Myocyte (in vitro differentiated cells): Measurements from ENCODE around the gene P3H3. TPM values are rescaled to one million over a fixed set of nuclear protein-coding genes. Genes with fewer than 3 reads are reported as not detected.
A peak's percentile ranks its signal among the peaks of the same experiment; 100 is the strongest.

Source experiments
- DNase-seq: peaks from one replicate; pipeline ENCODE4 v3.0.0-alpha.2; 2012; ENCODE audit warnings: low read depth
- total RNA-seq: library from RNA; depleted of rRNA; stranded (reverse); fragments of >200 nt; gene quantifications from 2 replicates; pipeline ENCODE4 v1.2.3, GENCODE V29; 2014

P3H3 gene
- total RNA-seq, 1 donor from 2014 or later, result 21.4 TPM

DNA sequence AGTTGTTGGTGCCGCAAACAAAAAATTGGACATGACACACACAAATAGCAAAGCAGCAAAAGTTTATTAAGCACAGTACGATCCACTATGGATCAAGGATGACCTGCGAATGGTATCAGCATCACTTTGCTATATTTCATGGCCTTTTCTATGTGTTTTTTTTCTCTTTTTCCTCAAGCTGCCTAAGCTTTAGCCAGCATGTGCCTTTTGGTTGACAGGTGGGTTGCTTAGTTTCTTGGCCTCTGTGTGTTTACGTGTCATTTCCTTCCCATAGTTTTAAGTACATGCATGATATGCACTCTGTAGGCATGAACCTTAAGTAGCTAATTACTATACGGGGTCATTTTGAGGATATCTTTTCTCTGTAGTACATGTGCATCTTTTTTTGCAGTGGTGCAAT is 29.1 kb upstream of the P3H3 start:
- no peak for DNase-seq

DNA sequence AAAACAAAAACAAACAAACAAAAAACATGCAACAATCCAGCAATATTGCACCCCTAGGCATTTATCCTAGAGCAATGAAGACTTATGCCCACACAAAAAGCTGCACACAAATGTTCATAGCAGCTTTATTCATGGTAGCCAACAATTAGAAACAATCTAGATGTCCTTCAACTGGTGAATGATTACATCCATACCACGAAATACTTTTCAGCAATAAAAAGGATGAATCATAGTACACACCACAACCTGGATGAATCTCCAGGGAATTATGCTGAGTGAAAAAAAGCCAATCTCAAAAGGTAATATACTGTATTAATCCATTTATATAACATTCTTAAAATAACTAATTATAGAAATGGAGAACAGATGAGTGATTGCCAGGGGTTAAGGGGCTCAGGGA is 21.0 kb upstream of the P3H3 start:
- DNase-seq, result no peak

DNA sequence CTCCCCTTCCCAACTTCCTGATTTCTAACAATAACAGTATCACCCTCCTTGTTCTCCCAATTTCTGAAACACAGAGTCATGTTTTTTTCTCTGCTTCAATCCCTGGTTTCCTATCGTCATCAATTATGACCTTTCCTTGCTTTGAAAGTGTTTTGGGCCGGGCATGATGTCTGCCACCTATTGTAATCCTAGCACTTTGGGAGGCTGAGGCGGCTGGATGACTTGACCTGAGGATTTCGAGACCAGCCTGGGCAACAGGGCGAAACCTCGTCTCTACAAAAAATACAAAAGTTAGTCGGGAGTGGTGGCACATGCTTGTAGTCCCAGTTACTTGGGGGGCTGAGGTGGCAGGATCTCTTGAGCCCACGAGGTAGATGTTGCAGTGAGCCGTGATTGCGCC is 19.2 kb upstream of the P3H3 start:
- no peak for DNase-seq

DNA sequence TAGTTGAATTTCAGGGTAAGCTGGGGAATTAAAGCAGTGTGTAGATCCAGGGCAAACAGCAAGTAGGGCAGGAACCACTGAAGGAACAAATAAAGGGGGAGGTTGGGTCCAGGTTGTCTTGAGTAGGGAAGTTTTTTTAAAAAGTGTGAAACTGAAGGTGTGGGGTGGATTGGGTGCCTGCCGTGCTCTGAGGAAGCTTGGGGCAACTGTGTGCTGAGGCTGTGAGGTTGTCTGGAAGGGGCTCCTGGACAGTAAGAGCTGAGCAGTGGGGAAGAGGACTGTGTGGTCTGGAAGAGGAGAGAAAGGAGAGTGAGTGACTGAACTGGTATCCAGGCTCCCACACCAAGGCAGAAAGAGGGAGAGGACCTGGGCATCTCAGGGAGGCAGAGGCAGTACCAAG is 17.4 kb upstream of the P3H3 start:
- DNase-seq, result no peak

DNA sequence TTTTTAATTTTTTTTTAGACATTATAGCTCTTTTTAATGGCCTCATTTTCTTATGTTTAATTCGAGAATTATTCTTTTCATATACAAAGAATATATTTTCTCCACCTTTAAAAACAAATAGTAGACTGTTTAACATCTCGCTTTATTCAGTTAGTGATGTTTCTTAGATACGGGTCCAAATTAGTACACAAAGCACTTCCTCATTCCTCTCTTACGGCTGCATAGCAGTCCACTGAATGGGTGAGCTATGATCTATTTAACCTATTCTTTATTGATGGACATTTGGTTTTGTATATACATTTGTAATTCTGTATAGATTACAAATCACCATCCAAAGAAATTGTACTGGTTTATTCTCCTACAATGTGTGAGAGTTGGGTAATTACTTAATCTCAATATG is 14.8 kb upstream of the P3H3 start:
- DNase-seq, result no peak

DNA sequence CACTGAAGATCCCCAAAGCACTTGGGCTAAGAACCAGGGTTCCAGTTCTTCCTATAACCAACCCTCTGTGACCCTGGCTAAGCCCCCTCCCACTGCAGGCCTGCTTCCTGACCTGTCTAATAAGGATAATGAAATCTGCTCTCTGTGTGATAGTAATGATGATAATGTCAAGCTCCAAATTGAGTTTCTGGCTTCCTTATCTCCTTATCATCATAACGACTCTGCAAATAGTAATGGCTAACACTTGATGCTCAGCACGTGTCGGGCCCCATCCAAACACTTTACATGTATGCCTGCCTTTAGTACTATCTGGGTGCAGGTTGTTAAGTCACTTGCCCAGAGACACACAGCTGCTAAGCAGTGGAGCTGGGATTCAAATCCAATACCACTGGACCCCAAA is 11.6 kb upstream of the P3H3 start:
- DNase-seq, result no peak

DNA sequence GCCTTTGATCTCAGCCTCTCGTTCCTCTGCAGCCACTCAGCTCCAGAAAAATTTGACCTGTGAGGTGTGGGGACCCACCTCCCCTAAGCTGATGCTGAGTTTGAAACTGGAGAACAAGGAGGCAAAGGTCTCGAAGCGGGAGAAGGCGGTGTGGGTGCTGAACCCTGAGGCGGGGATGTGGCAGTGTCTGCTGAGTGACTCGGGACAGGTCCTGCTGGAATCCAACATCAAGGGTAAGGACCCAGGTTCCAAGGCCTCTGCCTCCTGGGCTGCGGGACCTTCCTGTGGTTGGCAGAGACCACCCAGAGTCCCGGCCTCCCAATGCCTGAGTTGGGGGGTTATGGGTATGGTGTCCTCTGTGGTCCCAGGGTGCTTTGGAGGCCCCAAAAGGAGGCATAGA is 11.1 kb upstream of the P3H3 start:
- no peak for DNase-seq

DNA sequence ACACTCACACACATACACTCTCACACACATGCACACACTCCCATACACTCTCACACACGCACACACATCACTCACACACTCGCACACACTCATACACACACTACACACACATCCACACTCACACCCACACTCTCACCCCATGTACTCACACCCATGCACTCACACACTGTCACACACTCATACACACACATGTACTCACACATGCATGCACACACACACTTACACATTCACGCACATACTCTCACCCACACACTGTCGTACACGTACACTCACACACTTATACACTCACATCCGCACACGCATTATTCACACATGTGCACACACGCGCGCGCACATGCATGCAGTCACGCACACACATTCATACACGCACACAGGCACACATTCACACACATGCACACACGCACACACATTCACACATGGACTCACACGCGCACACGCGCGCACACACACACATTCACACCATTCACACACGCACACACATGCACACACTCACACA is 10.5 kb upstream of the P3H3 start:
- no peak for DNase-seq

DNA sequence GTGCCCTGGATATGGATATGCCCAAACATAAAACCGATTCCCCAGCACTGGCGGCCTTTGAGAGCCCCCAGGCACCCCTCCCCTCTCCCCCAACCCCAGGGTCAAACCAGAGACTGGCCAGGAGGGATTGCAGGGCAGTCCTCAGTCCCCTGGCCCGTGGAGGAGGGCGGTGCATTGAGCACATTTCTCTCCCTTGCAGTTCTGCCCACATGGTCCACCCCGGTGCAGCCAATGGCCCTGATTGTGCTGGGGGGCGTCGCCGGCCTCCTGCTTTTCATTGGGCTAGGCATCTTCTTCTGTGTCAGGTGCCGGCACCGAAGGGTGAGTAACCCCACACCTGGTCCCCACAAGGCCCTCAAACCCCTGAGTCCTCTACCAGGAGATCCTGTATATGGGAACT is 10.0 kb upstream of the P3H3 start:
- no peak for DNase-seq

DNA sequence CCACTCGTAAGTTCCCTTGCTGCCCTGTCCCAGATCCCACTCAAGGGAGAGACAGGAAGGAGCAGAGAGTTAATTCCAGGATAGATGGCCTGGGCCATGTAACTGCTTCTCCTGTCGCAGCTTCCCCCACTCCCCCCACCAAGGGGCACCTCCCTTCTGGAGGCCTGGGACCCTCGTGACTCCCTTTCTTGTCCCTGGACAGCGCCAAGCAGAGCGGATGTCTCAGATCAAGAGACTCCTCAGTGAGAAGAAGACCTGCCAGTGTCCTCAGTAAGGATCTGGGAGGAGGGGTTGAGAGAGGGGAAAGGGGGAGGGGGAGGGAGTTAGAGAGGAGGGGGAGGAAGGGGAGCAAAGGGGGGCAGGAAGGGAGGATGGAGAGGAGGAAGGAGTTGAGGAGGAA is 9.6 kb upstream of the P3H3 start:
- no peak for DNase-seq

DNA sequence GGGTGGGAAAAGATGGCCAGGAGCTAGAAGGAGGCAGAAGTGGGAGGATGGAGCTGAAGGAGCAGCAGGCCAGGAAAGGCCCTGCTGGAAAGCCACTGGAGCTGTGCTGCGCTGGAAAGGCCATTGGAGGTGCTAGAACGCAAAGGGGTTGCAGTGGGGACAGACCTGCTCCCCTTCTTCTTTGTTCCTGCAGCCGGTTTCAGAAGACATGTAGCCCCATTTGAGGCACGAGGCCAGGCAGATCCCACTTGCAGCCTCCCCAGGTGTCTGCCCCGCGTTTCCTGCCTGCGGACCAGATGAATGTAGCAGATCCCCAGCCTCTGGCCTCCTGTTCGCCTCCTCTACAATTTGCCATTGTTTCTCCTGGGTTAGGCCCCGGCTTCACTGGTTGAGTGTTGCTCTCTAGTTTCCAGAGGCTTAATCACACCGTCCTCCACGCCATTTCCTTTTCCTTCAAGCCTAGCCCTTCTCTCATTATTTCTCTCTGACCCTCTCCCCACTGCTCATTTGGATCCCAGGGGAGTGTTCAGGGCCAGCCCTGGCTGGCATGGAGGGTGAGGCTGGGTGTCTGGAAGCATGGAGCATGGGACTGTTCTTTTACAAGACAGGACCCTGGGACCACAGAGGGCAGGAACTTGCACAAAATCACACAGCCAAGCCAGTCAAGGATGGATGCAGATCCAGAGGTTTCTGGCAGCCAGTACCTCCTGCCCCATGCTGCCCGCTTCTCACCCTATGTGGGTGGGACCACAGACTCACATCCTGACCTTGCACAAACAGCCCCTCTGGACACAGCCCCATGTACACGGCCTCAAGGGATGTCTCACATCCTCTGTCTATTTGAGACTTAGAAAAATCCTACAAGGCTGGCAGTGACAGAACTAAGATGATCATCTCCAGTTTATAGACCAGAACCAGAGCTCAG is 8.8 kb upstream of the P3H3 start:
- DNase-seq, result no peak

DNA sequence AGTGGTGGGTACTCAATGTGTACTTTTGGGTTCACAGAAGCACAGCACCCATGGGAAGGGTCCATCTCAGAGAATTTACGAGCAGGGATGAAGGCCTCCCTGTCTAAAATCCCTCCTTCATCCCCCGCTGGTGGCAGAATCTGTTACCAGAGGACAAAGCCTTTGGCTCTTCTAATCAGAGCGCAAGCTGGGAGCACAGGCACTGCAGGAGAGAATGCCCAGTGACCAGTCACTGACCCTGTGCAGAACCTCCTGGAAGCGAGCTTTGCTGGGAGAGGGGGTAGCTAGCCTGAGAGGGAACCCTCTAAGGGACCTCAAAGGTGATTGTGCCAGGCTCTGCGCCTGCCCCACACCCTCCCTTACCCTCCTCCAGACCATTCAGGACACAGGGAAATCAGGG is 8.0 kb upstream of the P3H3 start:
- DNase-seq, result no peak

DNA sequence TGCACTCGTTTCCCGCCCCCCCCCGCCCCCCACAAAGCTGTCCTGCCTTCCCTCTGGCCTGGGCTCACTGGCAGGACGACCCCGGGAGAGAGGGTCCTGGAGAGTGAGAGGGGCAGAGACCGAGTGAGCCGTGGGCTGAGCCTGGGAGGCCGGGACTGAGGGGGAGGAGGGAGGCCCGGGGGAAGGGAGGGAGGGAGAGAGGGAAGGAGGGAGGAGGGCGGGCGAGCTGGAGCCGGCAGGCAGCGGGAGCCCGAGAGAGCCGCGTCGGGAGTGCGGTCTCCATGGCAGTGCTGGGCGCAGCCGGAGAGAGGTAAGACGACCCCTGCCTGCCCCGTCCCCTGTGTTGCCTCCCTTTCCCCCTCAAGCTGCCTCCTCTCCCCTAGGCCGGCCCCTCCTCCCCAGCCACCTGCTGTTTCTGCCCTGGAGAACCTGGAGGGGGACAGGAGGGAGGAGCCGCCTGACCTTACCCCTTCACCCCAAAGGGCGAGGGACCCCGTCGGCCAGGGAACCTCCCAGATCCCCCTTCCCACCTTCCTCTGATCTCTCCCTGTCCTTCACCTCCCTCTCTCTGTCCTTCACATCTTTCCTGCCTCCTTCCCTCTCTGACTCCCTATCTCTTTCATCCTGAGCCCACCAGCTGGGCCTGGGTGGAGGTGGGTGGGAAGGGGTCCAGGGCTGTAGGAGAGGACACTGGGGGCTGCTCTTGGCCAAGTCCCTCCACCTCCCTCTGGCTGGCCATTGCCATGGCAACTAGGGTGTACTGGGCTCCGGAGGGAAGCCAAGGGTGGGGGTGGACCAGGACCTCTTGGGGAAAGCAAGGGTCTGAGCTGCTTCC is 6.4 kb upstream of the P3H3 start, which contains the start of gene GPR162:
Gene GPR162, plus strand, starts transcription at position 231 of the 835 bp plus-strand sequence. CDS start 2,078 bp downstream, outside the sequence.
- peak; percentile 42 for DNase-seq

DNA sequence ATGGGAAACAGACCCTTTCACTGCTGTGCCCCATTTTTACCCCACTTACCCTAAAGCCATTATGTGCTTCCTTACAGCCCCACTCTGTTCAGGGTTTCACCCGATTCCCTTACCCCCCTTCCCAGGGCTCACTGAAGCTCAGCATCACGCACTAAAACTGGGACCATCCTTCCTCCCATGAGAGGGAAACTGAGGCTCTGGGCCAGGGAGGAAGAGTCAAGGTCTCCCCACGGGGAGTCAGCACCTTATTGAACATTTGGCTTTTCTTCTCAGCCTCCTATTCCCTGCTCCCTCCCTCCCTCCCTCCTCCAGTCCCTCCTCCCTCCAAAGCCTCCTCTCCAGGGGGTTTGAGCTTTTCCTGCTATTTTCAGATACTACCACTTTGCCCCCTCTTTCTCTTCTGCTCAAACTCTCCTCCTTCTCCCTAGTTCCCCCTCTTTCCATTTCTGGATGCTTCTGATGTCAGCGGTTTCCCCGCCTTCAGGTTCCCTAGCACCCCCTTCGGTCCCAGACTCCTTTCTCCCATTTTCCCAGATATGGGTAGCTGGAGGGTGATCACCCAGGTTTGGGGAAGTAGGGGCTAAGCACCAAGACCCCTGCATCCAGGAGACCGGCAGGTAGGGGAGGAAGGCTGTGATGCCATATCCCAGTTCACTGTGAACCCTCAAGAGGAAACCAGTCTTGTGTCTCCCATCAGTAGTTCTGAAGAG is 5.6 kb upstream of the P3H3 start:
- DNase-seq, result no peak

DNA sequence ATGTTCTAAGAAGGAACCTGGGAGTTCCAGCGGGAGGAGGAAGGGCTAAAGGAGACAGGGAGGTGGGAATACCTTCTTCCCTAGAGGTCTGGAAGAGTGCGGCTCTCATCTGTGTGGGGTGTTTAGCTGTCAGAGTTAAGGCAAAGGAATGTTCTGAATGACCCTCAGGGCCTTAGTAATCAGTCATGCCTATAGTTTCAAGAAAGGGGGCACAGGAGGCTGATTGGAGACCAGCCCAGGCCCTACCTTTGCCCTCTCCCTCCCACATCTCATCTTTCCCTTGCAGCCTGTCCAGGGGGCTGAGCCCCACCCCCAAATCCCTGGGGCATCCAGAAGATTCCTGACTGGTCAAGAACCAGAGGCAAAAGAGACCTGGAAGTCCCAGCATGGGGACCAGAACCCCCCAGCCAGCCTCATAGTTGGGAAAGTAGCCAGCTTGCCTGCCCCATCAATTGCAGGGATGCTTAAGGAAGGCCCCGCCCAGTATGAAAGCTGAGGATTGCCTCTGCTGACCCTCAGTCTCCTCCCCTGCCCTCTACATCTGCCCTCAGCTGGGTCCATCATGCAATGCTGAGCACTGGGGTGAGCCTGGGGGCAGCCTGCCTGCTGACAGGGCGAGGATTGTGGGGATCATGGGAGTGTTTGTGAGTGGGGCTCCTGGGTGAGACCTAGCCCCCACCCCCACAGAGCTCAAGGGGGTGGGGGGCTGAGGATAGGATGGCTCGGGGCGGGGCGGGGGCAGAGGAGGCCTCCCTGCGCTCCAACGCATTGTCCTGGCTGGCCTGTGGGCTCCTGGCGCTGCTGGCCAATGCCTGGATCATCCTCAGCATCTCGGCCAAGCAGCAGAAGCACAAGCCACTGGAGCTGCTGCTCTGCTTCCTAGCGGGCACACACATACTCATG is 4.8 kb upstream of the P3H3 start:
- no peak for DNase-seq

DNA sequence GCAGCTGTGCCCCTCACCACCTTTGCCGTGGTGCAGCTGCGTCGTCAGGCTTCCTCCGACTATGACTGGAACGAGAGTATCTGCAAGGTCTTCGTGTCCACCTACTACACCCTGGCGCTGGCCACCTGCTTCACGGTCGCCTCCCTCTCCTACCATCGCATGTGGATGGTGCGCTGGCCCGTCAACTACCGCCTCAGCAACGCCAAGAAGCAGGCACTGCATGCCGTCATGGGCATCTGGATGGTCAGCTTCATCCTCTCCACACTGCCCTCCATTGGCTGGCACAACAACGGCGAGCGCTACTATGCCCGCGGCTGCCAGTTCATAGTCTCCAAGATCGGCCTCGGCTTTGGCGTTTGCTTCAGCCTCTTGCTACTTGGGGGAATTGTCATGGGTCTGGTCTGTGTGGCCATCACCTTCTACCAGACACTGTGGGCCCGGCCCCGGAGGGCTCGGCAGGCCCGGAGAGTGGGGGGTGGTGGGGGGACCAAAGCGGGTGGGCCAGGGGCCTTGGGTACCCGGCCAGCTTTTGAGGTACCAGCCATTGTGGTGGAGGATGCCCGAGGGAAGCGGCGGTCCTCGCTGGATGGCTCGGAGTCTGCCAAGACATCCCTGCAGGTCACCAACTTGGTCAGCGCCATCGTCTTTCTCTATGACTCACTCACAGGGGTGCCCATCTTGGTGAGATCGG is 4.0 kb upstream of the P3H3 start:
- no peak for DNase-seq

DNA sequence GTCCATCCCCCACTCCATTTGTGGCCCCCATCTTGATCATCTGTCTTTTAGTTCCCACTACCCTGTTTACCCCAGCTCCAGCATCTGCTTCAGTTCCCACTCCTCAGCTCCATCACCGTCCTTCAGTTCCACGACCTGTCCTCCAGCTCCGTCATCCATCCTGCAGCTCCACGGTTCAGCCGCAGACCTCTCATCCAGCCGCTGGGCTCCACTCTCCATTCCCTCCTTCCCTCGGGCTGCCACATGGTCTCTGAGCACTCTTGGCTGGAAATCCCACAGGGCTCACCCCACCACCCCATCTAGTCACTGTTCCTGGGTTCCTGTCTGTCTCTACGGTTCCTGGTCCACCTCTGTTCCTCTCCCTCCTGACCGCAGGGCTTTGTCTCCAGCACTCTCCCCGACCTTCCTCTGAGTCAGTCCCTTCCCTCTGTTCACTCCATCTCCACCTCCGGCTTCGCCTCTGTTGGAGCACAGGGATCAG is 3.3 kb upstream of the P3H3 start:
- peak; percentile 16 for DNase-seq

DNA sequence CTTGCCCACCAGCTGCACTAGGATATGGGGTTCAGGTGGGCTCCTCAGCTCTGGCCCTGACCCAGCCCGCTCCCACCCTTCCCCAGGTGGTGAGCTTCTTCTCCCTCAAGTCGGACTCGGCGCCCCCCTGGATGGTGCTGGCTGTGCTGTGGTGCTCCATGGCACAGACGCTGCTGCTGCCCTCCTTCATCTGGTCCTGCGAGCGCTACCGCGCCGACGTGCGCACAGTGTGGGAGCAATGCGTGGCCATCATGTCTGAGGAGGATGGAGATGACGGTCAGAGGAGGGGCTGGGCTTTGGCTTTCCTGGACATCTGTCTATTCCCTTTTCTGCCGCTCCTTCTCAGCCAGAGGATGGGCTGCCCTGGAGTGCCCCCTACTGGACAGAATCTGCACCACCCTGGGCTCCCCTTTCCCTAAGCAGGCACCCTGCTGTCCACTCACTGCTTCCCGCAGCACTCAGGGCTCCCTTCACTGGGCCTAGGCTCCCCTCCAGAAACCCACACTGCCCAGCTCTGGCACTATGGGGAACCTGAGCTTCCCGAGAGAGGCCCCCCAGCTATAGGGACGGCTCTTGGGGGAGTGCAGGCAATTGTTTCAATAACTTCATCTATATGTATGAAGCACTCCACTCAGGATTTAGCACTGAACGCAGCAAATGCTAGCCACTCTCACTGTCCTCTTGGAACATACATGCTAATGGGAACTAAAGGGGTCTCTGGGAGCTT is 2.6 kb upstream of the P3H3 start:
- DNase-seq, result peak; percentile 89
